ENCODE measurements around the gene EXOC1. TPM values are rescaled to one million over a fixed set of nuclear protein-coding genes. Genes with fewer than 3 reads are reported as not detected.

EXOC1 gene
- total and polyA plus RNA-seq, 10 of the 15 experiments (the other 5 are each of a cell fraction or from before 2014, with no cell fraction given), result 11.8 to 36.6 (median 21.1) TPM

DNA sequence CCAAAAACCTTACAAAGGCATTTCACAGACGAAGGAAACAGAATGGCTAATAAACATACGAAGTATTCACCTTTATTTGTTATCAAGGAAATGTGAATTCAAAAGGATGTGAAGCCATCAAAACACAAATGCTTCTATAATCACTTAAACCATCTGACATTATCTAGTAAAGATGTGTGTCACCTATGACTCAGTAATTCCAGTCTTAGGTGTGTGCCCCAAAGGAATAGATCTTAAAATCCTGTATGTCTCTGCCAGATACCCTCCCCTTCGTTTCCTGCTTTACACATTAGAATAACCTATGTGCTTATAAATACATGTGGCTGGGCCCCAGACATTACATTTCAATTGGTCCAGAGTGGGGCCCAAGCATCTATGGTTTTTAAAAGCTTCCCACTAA is 53.5 kb downstream of the EXOC1 start:
- ChIA-PET CTCF (interaction anchor here (1.7 kb wide), 1 partner anchor 40 kb away, joined by 4 read pairs; no protein-coding TSS in a partner anchor), POLR2A (no interaction called here), SMC1A (ENCODE audit: uncharacterized antibody, unreplicated experiment) (no interaction called here), RAD21 (ENCODE audit: unreplicated experiment) (interaction anchor here (1.2 kb wide), 1 partner anchor 40 kb away, joined by 3 read pairs; no protein-coding TSS in a partner anchor)
- Histone ChIP-seq H3K4me3 (no peak overlapping the region), H3K79me2 (ENCODE audit: control insufficient read depth, insufficient read depth, low read length) (no peaks in the 10 kb centered on the region), H3K9ac (ENCODE audit: control insufficient read depth, insufficient read depth, low read length) (no peak overlapping the region), H2AFZ (ENCODE audit: control insufficient read depth, low read depth, low read length) (no peak overlapping the region), H3K27me3 (replicated peaks in 1 of 2; ENCODE audit: control insufficient read depth in 2 of 2, insufficient read depth in 2 of 2, low read length in 1 of 2) (no peaks in the 10 kb centered on the region), H3K36me3 (ENCODE audit: control insufficient read depth in 2 of 2, insufficient read depth in 2 of 2, low read length in 1 of 2) (peaks cover 0 to 2% of the 10 kb centered on the region in 2 experiments; a peak in 1 of 4 replicates), H4K20me1 (ENCODE audit: control insufficient read depth, insufficient read depth) (no peaks in the 10 kb centered on the region), H3K9me3 (replicated peaks; ENCODE audit: control insufficient read depth, insufficient read depth, low read length) (no peaks in the 10 kb centered on the region), H3K27ac (ENCODE audit: control insufficient read depth, insufficient read depth) (no peak overlapping the region), H3K4me2 (ENCODE audit: control insufficient read depth, insufficient read depth) (no peak overlapping the region), H3K4me1 (ENCODE audit: control insufficient read depth, insufficient read depth, low read length) (no peaks in the 10 kb centered on the region)
- DNase-seq (ENCODE audit: low read depth, low spot score) (no peak), FAIRE-seq (no peak), ATAC-seq (no peak)
- WGBS (ENCODE audit: insufficient coverage, insufficient replicate concordance, low lambda C conversion rate, missing lambda C conversion rate), result 86% methylated on average over 3 of the region's 3 CpGs
- intact Hi-C loops (cut with micrococcal nuclease; ENCODE audit: unreplicated experiment) (no loop called here), in situ Hi-C loops (cut with MboI) (no loop called here)
- TF ChIP-seq GABPA (IDR thresholded peaks at IDR 0.05; ENCODE audit: low read depth), result no peak
- TF ChIP-seq HCFC1 (IDR thresholded peaks at IDR 0.05; ENCODE audit: low read length), result no peak
- no peak for TF ChIP-seq HDGF (IDR thresholded peaks at IDR 0.05)
- no peak for TF ChIP-seq PML (IDR thresholded peaks at IDR 0.05; ENCODE audit: low read length)
- TF ChIP-seq, protein P1, sequence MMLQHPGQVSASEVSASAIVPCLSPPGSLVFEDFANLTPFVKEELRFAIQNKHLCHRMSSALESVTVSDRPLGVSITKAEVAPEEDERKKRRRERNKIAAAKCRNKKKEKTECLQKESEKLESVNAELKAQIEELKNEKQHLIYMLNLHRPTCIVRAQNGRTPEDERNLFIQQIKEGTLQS (IDR thresholded peaks at IDR 0.05; ENCODE audit: borderline replicate concordance, extremely low read depth, low read depth, low read length), result no peak
- TF ChIP-seq, protein P2, sequence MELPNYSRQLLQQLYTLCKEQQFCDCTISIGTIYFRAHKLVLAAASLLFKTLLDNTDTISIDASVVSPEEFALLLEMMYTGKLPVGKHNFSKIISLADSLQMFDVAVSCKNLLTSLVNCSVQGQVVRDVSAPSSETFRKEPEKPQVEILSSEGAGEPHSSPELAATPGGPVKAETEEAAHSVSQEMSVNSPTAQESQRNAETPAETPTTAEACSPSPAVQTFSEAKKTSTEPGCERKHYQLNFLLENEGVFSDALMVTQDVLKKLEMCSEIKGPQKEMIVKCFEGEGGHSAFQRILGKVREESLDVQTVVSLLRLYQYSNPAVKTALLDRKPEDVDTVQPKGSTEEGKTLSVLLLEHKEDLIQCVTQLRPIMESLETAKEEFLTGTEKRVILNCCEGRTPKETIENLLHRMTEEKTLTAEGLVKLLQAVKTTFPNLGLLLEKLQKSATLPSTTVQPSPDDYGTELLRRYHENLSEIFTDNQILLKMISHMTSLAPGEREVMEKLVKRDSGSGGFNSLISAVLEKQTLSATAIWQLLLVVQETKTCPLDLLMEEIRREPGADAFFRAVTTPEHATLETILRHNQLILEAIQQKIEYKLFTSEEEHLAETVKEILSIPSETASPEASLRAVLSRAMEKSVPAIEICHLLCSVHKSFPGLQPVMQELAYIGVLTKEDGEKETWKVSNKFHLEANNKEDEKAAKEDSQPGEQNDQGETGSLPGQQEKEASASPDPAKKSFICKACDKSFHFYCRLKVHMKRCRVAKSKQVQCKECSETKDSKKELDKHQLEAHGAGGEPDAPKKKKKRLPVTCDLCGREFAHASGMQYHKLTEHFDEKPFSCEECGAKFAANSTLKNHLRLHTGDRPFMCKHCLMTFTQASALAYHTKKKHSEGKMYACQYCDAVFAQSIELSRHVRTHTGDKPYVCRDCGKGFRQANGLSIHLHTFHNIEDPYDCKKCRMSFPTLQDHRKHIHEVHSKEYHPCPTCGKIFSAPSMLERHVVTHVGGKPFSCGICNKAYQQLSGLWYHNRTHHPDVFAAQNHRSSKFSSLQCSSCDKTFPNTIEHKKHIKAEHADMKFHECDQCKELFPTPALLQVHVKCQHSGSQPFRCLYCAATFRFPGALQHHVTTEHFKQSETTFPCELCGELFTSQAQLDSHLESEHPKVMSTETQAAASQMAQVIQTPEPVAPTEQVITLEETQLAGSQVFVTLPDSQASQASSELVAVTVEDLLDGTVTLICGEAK (IDR thresholded peaks at IDR 0.05; ENCODE audit: borderline replicate concordance), result no peak
- TF ChIP-seq EZH2 (IDR thresholded peaks at IDR 0.05; ENCODE audit: borderline replicate concordance, control insufficient read depth, low read depth, low read length), result no peak
- no TSS peak for BruUV-seq (replicated peaks)

All from GM12878 (cell line).